LoVo (cell line): Measurements from ENCODE around the gene MYMX.
"Not testable (repeated sequence)": the region's sequence is repeated elsewhere in the genome, so short reads cannot be mapped to it uniquely, and the experiment has no call there.

Experiments
- DNase-seq: peaks from one replicate; pipeline ENCODE4 v3.0.0-alpha.2; 2016; ENCODE audit warnings: low spot score

Gene MYMX

GRCh38 chr6:44219815-44220784 lies 3.4 kb downstream of the MYMX start:
- DNase-seq, result no peak

GRCh38 chr6:44220913-44221290 lies 4.2 kb downstream of the MYMX start:
- DNase-seq, result no peak

- DNase-seq, result peak; percentile 91
Measured at GRCh38 chr6:44221291-44221960, 4.7 kb downstream of the MYMX start.

DNA sequence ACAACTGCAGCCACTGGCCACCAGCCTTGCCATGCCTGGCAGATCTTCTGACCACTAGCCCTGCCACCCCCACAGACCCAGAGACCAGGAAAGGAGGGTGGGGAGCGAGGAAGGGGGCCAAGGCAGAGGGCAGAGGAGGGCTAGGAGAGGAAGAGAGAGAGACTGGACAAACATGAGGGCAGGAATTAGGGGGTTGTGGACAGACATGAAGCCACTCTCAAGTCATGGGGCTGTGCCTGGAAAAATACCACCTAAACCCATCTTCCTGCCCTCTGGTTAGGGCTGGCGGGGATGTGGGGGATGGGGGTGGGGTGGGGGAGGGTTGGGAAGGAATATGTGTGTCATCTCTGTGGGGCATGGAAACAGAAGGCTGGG lies 5.2 kb downstream of the MYMX start:
- DNase-seq, result no peak

DNA sequence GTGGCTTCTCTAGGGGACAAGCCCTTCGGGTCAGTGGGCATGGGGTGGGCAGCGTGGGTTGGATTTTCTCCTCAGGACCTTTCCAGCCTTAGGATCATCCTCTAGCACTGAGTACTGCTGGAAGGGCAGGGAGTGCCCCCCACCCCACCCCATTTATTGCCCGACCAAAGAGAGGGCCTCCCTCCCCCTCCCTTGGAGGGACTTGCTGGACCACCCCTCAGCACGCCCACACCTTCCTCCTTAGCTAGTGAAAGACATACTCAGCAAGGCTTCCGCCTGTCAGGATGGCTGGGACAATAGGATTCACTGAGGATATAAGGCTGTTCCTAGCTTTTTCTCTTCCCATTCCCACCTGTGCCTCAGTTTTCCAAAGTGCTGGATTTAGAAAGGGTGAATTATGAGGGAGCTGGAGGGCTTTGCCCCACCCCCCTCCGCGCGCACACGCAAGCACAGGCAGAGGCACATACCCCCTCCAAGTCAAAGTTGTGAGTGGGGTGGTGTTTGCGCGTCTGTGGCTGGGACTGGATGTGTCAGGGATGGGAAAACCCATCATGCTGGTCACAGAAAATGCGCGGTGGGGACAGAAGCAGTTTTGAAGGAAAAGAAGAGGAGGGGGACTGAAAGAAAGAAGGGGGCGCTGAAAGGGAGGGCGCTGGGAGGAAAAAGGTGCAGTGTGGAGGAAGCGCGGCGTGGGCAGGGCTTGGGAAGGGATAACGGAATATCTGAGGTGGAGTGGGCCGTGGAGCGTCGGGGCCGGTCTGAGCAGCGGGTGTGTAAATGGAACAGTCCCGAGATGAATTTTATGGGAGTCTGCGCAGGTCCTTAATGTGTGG lies 6.0 kb downstream of the MYMX start:
- no peak for DNase-seq

GRCh38 chr6:44223319-44224028 lies 6.7 kb downstream of the MYMX start, which contains the start of gene SLC29A1:
Gene SLC29A1, plus strand, starts transcription at chr6:44223595. Its CDS starts 3,719 bp downstream, at chr6:44227314.
- peak; percentile 71 for DNase-seq

GRCh38 chr6:44224029-44224964 lies 7.6 kb downstream of the MYMX start:
- DNase-seq, result peak; percentile 10

DNA sequence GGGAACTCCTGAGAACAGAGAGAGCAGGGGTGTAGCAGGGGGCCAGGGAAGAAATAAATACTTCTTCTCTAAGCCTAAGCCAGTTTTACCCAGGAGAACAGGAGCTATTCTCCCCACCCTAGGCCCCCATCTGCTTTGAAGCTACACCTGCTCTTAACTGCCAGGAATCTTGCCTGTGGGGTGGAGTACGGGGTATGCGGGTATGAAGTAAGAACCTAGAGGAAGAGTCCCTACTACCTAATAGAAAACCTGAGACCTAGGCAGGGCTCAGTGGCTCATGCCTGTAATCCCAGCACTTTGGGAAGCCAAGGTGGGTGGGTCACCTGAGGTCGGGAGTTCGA lies 8.2 kb downstream of the MYMX start:
- no peak for DNase-seq

DNA sequence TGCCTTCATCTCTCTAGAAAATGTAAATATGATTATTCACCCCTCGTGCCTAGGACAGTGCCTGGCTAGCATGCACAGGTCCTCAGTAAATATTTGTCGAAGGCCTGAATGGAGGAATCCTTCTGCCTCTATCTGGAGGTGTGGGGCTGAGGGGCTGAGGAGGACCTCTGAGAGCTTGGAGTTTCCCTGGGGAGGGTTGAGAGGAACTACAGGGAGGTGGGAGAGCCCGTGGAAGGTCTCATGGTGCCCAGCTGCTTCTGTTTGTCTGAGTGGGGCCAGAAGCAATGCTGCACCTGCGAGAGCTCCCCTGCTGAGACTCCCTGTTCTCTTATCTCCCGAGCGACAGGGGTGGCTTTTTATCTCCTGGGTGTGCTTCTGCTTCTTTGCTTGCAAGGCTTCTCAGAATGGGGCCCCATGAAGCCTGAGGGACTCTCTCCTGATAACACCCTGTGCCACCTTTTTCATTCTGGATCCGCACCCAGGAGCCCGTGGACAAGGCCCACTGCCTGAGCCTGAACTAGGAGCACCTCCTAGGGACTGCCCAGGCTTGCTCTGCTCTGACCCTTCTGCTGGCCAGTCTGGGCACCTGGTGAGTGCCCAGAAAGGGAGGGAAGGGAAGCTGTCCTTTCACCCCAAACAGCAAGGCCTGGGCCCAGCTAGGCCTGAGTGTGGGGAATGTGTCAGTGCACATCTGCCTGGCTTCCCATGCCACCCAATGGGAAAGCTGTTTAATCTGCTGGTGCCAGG lies 9.0 kb downstream of the MYMX start:
- DNase-seq, result no peak

GRCh38 chr6:44226368-44227147 lies 9.8 kb downstream of the MYMX start:
- DNase-seq, result no peak

DNA sequence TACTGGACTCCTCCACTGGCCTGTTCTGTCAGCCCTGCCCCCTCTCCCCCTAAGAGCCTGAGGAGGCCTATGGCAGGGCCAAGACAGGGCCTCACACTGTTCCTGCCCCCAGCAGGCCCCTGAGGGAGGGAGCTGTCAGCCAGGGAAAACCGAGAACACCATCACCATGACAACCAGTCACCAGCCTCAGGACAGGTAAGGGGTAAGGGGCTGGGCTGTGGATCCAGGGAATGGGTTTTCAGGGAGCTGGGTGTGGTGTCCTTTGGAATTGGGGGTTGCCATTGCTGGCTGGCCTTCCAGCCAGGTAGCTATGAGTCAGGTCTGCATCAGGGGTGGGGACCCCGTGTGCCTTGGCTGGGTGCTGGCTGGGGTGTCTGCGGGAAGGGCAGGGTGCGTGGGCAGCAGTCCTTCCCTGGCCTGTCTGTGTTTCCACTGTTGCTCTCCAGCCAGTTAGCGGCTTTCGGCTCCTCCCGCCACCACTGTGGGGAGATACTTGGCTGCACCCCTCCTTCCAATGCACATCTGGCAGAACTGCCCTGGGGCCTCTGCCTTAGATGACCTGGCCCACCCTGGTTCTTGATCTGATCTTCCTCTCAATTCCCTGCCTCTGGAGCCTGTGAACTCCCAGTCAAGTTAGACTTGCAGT lies 10.5 kb downstream of the MYMX start:
- DNase-seq, result no peak

DNA sequence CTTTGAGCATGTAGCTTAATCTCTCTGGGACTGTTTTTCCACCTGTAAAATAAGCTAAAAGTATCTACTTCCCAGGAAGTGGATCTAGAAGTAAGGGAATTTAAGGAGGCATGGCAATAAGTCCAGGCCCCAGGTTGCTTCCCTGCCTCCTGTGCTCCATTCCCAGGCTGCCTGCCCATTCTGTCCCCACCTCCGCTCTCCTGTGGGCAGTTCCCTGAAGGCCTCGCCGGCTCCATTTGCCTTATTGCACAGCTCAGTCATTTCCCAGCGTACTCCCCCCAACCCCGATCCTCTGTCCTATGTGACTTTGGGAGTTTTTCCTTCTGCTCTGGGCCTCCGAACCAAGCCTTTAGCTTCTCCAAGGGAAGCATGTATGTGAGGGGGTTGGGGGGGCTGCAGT lies 11.3 kb downstream of the MYMX start:
- no peak for DNase-seq

DNA sequence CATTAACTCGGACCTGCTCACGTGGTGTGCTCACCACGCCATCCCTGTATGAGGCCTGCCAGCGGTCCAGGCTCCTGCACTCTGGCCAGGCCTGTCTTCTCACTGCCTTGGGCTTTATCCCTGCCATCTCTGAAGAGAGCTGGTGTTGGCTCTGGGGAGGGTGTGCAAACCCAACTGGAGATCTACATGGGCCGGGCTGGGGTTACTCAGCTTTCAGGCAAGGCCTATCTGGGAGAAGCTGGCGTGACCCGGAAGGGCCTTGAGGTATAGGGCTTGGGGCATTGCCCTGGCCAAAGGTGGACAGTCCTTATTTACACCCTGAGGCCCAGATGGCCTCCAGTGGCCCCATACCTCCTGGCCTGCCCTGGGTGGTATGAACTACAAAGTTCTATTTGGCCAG lies 11.7 kb downstream of the MYMX start:
- DNase-seq, result no peak

GRCh38 chr6:44228836-44229235 lies 12.1 kb downstream of the MYMX start:
- DNase-seq, result no peak

- no peak for DNase-seq
Measured at GRCh38 chr6:44229376-44230033, 12.8 kb downstream of the MYMX start.

GRCh38 chr6:44230034-44230675 lies 13.4 kb downstream of the MYMX start:
- DNase-seq, result no peak

DNA sequence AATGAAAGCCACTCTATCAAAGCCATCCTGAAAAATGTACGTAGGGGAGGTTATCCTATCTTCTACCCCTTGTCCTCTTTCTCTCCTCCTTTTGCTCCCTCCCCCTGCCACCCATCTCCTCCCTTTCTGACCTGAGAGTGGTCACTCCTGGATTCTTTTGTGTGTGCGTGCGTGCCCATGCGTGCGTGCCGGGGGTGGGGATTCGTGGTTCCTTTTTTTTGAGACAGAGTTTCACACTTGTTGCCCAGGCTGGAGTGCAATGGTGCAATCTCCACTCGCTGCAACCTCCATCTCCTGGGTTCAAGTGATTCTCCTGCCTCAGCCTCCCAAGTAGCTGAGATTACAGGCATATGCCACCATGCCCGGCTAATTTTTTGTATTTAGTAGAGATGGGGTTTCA lies 14.7 kb downstream of the MYMX start:
- not testable (repeated sequence) for DNase-seq
